ENCODE measurements around the gene RAET1L. TPM values are rescaled to one million over a fixed set of nuclear protein-coding genes. Genes with fewer than 3 reads are reported as not detected.

RAET1L gene
- total RNA-seq, 1 experiment from 2014 or later, result not detected

- Mint-ChIP-seq H3K4me1 (no peaks in the 10 kb centered on the region), H3K9me3 (peaks cover 33% of the 10 kb centered on the region), H3K4me3 (no peak overlapping the region), H3K27ac (no peak overlapping the region), H3K36me3 (0 out of 2 replicates have a peak, but pooled peaks cover 2% of the 10 kb centered on the region), H3K27me3 (ENCODE audit: low read depth) (peaks cover 43% of the 10 kb centered on the region)
- POLR2A ChIA-PET, result no interaction called here
- no peak for TF ChIP-seq RELA (CRISPR knock-in tag; IDR thresholded peaks at IDR 0.05; ENCODE audit: borderline replicate concordance)
- no peak for TF ChIP-seq STAT6 (CRISPR knock-in tag; conservative IDR thresholded peaks at IDR 0.05; ENCODE audit: low read depth)
- DNase-seq (ENCODE audit: low spot score), result no peak
- CTCF ChIA-PET, result interaction anchor here (1.1 kb wide), 1 partner anchor 14 kb away, joined by 3 read pairs; no protein-coding TSS in a partner anchor
- ATAC-seq, result no peak
These were observed 31.6 kb upstream of the RAET1L start for GRCh38 chr6:150056916-150057315.

DNA sequence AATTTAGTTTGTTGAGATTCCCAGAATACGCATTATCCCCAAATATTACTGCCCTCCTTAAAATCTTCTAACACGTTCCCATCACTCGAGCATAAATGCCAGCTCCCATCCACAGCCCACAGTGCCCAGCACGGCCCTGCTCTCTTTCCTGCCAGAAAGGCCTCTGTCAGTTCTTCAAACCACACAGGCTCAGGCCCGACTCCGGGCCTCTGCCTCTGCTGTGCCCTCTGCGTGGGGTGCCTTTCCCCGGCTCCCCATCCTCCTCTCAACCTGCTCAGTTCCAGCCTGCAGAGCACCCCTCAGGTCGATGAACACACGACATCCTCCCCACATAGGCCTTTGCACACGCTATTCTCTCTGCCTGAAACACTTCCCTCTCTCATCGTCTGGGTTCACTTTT, 30.8 kb upstream of the RAET1L start:
- ChIA-PET POLR2A (no interaction called here), CTCF (interaction anchor here (1.1 to 2.3 kb wide), 3 partner anchors 13 to 25 kb away, joined by 3 to 11 read pairs (median 4); partner anchors contain the start of gene ULBP3)
- H3K27me3 Mint-ChIP-seq (ENCODE audit: low read depth), result peaks cover 47% of the 10 kb centered on the region
- no peaks in the 10 kb centered on the region for H3K4me1 Mint-ChIP-seq
- no peak overlapping the region for H3K4me3 Mint-ChIP-seq
- H3K9me3 Mint-ChIP-seq, result peaks cover 33% of the 10 kb centered on the region
- no peak overlapping the region for H3K27ac Mint-ChIP-seq
- ATAC-seq, result no peak
- DNase-seq (ENCODE audit: low spot score), result no peak
- 0 out of 2 replicates have a peak, but pooled peaks cover 2% of the 10 kb centered on the region for H3K36me3 Mint-ChIP-seq
- TF ChIP-seq GABPB1 (CRISPR knock-in tag; IDR thresholded peaks at IDR 0.05), result no peak
- TF ChIP-seq, protein P1, sequence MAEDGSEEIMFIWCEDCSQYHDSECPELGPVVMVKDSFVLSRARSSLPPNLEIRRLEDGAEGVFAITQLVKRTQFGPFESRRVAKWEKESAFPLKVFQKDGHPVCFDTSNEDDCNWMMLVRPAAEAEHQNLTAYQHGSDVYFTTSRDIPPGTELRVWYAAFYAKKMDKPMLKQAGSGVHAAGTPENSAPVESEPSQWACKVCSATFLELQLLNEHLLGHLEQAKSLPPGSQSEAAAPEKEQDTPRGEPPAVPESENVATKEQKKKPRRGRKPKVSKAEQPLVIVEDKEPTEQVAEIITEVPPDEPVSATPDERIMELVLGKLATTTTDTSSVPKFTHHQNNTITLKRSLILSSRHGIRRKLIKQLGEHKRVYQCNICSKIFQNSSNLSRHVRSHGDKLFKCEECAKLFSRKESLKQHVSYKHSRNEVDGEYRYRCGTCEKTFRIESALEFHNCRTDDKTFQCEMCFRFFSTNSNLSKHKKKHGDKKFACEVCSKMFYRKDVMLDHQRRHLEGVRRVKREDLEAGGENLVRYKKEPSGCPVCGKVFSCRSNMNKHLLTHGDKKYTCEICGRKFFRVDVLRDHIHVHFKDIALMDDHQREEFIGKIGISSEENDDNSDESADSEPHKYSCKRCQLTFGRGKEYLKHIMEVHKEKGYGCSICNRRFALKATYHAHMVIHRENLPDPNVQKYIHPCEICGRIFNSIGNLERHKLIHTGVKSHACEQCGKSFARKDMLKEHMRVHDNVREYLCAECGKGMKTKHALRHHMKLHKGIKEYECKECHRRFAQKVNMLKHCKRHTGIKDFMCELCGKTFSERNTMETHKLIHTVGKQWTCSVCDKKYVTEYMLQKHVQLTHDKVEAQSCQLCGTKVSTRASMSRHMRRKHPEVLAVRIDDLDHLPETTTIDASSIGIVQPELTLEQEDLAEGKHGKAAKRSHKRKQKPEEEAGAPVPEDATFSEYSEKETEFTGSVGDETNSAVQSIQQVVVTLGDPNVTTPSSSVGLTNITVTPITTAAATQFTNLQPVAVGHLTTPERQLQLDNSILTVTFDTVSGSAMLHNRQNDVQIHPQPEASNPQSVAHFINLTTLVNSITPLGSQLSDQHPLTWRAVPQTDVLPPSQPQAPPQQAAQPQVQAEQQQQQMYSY (CRISPR knock-in tag; IDR thresholded peaks at IDR 0.05), result no peak
- no peak for TF ChIP-seq SMAD3 (CRISPR knock-in tag; IDR thresholded peaks at IDR 0.05; ENCODE audit: borderline replicate concordance)
- no peak for TF ChIP-seq NFYB (CRISPR knock-in tag; conservative IDR thresholded peaks at IDR 0.05; ENCODE audit: low read depth)
- TF ChIP-seq TEAD1 (CRISPR knock-in tag; IDR thresholded peaks at IDR 0.05), result no peak
- no peak for TF ChIP-seq ZBTB43 (CRISPR knock-in tag; IDR thresholded peaks at IDR 0.05)
- TF ChIP-seq CTCF (IDR thresholded peaks at IDR 0.05), result no peak
- TF ChIP-seq, protein P2, sequence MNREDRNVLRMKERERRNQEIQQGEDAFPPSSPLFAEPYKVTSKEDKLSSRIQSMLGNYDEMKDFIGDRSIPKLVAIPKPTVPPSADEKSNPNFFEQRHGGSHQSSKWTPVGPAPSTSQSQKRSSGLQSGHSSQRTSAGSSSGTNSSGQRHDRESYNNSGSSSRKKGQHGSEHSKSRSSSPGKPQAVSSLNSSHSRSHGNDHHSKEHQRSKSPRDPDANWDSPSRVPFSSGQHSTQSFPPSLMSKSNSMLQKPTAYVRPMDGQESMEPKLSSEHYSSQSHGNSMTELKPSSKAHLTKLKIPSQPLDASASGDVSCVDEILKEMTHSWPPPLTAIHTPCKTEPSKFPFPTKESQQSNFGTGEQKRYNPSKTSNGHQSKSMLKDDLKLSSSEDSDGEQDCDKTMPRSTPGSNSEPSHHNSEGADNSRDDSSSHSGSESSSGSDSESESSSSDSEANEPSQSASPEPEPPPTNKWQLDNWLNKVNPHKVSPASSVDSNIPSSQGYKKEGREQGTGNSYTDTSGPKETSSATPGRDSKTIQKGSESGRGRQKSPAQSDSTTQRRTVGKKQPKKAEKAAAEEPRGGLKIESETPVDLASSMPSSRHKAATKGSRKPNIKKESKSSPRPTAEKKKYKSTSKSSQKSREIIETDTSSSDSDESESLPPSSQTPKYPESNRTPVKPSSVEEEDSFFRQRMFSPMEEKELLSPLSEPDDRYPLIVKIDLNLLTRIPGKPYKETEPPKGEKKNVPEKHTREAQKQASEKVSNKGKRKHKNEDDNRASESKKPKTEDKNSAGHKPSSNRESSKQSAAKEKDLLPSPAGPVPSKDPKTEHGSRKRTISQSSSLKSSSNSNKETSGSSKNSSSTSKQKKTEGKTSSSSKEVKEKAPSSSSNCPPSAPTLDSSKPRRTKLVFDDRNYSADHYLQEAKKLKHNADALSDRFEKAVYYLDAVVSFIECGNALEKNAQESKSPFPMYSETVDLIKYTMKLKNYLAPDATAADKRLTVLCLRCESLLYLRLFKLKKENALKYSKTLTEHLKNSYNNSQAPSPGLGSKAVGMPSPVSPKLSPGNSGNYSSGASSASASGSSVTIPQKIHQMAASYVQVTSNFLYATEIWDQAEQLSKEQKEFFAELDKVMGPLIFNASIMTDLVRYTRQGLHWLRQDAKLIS (CRISPR knock-in tag; IDR thresholded peaks at IDR 0.05; ENCODE audit: borderline replicate concordance), result no peak
- TF ChIP-seq, protein P3, sequence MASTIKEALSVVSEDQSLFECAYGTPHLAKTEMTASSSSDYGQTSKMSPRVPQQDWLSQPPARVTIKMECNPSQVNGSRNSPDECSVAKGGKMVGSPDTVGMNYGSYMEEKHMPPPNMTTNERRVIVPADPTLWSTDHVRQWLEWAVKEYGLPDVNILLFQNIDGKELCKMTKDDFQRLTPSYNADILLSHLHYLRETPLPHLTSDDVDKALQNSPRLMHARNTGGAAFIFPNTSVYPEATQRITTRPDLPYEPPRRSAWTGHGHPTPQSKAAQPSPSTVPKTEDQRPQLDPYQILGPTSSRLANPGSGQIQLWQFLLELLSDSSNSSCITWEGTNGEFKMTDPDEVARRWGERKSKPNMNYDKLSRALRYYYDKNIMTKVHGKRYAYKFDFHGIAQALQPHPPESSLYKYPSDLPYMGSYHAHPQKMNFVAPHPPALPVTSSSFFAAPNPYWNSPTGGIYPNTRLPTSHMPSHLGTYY (CRISPR knock-in tag; IDR thresholded peaks at IDR 0.05), result no peak
- TF ChIP-seq ZNF425 (CRISPR knock-in tag; conservative IDR thresholded peaks at IDR 0.05), result no peak
- no peak for TF ChIP-seq KAT7 (CRISPR knock-in tag; IDR thresholded peaks at IDR 0.05; ENCODE audit: borderline replicate concordance)
- TF ChIP-seq GTF2I (CRISPR knock-in tag; conservative IDR thresholded peaks at IDR 0.05), result no peak
- no peak for TF ChIP-seq ZNF263 (CRISPR knock-in tag; IDR thresholded peaks at IDR 0.05; ENCODE audit: low read depth)

All from WTC11 (cell line).